ENCODE measurements around the gene ATXN7.

ATXN7 gene

DNA sequence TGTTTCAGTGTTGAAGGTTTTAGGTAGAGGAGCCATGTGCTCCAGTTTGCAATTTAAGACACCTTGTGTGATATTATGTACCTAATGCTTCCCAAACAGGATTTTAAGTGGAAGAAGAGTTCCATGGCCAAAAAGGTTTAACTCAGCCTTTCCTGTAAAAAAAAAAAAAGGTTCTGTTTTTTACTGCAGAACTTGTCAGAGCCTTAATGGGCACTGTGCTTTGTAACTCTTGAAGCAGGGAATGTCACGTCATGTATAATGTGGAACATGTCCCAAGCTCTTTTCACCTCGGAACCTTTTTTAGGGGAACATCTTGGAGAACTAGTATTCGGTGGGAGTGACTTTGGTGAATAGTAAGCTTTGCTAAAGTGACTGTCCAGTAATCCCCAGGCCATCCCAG is 128.0 kb downstream of the ATXN7 start:
- Mint-ChIP-seq H3K9me3 (no peaks in the 10 kb centered on the region), H3K4me1 (ENCODE audit: low read depth) (peaks cover 23% of the 10 kb centered on the region), H3K4me3 (no peak overlapping the region), H3K27ac (no peak overlapping the region), H3K27me3 (ENCODE audit: low read depth) (no peaks in the 10 kb centered on the region), H3K36me3 (ENCODE audit: low read depth) (peaks cover 72% of the 10 kb centered on the region)
- DNase-seq (ENCODE audit: low spot score) = no peak

DNA sequence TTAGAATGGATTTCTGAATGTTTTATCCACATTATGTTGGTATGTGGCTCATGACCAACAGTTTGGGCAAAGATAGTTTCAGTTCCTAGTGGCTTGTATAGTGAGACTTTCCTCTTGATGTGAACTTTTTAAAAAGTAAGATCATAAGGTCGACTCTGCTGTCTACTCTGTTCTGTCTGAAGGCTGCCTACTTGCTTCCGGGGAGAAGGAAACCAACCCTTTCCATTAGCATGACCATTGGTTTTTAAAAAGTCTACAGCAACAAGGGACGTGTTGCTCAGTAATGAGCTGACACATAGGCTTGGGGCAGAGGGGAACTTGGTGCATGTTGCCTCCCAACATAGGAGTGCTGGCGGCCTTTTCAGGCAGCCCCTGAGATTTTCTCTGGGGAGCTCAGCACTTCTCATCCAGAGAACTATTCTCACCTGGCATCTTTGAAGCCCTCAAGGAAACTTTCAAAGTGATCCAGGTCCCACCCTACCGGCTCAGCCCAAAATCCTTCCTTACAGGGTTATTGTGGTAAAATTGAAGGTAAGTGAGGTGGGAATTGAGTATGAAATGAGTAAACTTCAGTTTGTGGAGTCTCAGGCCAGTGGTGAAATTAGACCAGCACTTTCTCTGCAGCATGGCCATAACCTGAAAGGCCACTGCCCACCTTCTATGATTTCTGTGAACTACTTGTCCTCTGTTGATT is 129.0 kb downstream of the ATXN7 start:
- Mint-ChIP-seq H3K27me3 (ENCODE audit: low read depth) (no peaks in the 10 kb centered on the region), H3K4me3 (no peak overlapping the region), H3K27ac (no peak overlapping the region), H3K9me3 (no peaks in the 10 kb centered on the region), H3K36me3 (ENCODE audit: low read depth) (peaks cover 71% of the 10 kb centered on the region), H3K4me1 (ENCODE audit: low read depth) (peaks cover 23% of the 10 kb centered on the region)
- no peak for DNase-seq (ENCODE audit: low spot score)

DNA sequence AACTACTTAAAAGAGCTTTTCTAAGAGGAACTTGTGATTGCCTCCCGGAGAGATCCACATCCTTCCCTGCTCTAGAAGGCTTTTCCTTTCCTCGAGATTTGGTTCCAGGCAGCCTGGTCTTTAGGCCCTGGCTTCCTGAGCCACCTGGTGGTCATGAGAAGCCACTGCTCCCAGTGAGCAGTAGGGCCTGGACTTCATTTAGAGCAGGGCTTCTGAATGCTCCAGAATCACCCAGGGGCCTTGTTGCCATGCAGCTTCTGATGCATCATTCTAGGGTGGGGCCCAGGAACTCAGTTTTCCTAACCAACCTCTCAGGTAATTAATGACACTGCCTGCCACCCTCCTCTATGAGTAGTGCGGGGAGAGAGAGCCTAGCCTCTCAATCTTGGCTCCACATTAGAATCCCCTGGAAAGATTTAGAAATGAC is 130.0 kb downstream of the ATXN7 start:
- no peaks in the 10 kb centered on the region for H3K27me3 Mint-ChIP-seq (ENCODE audit: low read depth)
- H3K36me3 Mint-ChIP-seq (ENCODE audit: low read depth) = peaks cover 70% of the 10 kb centered on the region
- peaks cover 21% of the 10 kb centered on the region for H3K4me1 Mint-ChIP-seq (ENCODE audit: low read depth)

DNA sequence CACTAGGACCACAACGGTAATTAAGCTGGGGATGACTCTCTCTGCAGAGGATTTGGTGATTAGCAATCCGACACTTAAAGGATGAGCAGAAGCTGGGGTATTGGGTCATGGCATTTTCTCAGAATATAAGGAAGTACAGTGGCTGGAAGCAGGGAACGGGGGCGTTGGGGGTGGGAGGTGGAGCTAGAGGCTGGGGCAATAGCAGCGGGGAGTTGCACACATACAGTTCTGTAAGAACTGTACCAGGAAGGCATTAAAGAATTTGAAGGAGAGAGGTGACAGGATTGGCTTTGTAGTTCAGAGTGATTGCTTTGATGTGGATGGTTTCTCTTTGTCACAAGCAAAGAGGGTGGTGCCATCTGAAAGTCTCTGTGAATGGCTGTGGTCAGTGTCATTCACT is 131.4 kb downstream of the ATXN7 start:
- peak overlapping the region; percentile 52 for H3K27ac Mint-ChIP-seq
- H3K4me1 Mint-ChIP-seq (ENCODE audit: low read depth) = peaks cover 20% of the 10 kb centered on the region
- no peak overlapping the region for H3K4me3 Mint-ChIP-seq
- no peaks in the 10 kb centered on the region for H3K27me3 Mint-ChIP-seq (ENCODE audit: low read depth)
- DNase-seq (ENCODE audit: low spot score) = no peak
- H3K36me3 Mint-ChIP-seq (ENCODE audit: low read depth) = peaks cover 77% of the 10 kb centered on the region
- H3K9me3 Mint-ChIP-seq = no peaks in the 10 kb centered on the region

More for the DNA sequence above, 130.0 kb downstream of the ATXN7 start:
- no peaks in the 10 kb centered on the region for H3K9me3 Mint-ChIP-seq
- peak; percentile 18 for DNase-seq (ENCODE audit: low spot score)
- H3K4me3 Mint-ChIP-seq = no peak overlapping the region
- H3K27ac Mint-ChIP-seq = peak overlapping the region; percentile 45

DNA sequence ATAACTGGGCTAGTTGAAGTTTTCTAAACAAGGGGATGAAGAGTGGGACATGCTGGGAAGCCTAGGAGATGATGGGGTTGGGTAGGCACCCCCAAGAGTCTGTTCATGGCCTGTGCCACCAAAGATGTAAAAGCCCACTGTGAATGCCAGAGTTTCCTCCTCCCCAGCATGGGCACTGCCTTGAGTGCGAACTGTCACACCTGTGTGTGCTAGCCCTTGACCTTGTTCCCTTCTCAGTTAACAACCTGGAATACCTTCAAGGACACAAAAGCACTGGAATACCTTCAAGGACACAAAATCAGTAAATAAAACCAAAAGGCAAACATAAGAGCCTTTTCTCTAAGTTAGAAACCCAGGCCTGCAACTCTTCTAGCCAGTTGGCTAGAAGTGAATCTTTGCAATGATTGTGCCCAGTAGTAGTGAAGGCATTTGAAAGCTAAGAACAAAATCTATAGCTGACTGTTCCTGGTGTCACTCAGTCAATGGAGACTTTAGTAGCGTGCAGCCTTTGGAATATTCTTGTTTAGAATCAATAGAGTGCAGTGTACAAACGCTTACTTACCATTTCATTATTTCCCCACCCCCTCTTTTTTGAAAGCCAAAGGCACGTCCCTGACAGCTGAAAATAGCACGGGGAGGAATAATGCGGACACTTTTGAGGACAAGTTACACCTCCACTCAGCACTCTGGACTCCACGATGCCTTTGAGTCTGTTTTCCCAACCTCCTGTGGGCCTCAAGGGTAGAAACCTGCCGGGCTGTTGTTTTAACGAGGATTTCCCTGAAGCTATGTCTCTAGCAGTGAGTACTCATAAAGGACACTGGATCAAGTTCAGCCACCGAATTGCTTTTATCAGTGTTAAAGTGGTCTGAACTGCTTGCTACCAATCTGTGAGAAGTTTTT is 135.4 kb downstream of the ATXN7 start:
- no peak overlapping the region for H3K27ac Mint-ChIP-seq
- no peaks in the 10 kb centered on the region for H3K9me3 Mint-ChIP-seq
- peaks cover 8% of the 10 kb centered on the region for H3K4me1 Mint-ChIP-seq (ENCODE audit: low read depth)
- no peak for DNase-seq (ENCODE audit: low spot score)
- H3K27me3 Mint-ChIP-seq (ENCODE audit: low read depth) = no peaks in the 10 kb centered on the region
- no peak overlapping the region for H3K4me3 Mint-ChIP-seq
- H3K36me3 Mint-ChIP-seq (ENCODE audit: low read depth) = peaks cover 66% of the 10 kb centered on the region

DNA sequence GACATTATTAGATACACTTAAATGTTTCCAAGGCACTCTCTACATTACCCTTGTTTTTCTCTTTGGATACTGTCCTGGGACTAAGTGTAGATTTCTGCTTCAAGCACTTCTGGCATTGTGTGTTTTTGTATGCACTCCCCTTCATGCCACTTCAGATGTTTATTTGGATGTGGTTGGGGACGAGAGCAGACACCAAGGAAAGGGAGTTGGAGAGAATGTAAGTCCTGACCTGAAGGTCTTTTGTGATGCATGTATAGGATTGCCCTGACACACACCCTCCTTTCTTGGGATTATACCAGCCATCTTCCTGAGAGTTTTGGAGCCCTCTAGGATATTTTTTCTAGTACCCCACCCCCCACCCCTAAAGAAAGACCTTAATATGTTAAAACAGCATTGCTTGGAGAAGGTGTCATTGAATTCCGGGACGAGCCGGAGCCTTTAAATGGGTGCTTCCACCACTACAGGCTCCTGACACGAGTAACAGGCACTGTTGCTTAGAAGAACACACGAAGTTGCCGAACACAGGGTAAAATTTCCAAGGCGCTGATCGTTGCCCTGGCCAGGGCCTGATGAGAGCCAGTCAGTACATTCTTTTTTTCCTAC is 136.9 kb downstream of the ATXN7 start:
- Mint-ChIP-seq H3K27ac (no peak overlapping the region), H3K4me1 (ENCODE audit: low read depth) (peaks cover 2% of the 10 kb centered on the region), H3K4me3 (no peak overlapping the region), H3K27me3 (ENCODE audit: low read depth) (no peaks in the 10 kb centered on the region), H3K36me3 (ENCODE audit: low read depth) (peaks cover 56% of the 10 kb centered on the region), H3K9me3 (no peaks in the 10 kb centered on the region)
- no peak for DNase-seq (ENCODE audit: low spot score)

DNA sequence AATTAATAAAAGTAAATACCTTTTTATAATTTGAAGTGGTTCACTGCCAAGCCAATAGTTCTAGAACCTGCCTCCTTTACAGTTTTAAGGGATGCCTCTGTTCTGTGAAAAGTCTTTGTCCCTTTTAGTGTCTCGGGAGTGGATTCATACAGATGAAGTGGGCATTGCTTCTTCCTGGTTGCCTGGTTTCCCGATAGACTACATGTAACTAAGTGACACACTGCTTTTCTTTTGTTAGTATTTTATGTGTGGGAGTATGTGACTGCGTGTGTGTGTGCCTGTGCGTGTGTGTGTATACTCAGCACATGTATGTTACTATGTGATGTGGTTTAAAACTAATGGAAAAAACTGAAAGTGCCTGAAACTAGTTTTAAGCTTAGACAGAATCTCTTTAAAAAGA is 138.6 kb downstream of the ATXN7 start:
- H3K27ac Mint-ChIP-seq = no peak overlapping the region
- peaks cover 42% of the 10 kb centered on the region for H3K36me3 Mint-ChIP-seq (ENCODE audit: low read depth)
- no peaks in the 10 kb centered on the region for H3K27me3 Mint-ChIP-seq (ENCODE audit: low read depth)
- no peaks in the 10 kb centered on the region for H3K9me3 Mint-ChIP-seq
- peaks cover 2% of the 10 kb centered on the region for H3K4me1 Mint-ChIP-seq (ENCODE audit: low read depth)
- no peak for DNase-seq (ENCODE audit: low spot score)
- no peak overlapping the region for H3K4me3 Mint-ChIP-seq

DNA sequence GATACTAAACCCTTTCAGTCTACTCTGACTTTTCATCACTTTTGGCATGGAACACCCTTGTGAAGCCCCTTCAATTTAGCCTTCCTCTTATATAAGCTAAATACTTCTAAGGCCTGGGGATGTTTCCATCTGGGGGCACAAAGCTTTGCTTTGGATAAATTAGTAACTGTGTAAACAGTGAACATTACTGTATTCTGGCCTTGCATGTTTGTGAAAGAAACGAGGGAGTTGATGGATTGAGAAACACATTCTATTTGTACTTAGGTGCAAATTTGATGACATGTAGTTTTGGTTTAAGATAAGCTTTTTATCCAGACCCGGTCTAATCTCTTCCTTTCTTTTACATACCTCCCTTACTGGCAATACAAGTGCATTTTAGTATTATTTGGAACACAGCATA is 139.9 kb downstream of the ATXN7 start:
- H3K27ac Mint-ChIP-seq = no peak overlapping the region

DNA sequence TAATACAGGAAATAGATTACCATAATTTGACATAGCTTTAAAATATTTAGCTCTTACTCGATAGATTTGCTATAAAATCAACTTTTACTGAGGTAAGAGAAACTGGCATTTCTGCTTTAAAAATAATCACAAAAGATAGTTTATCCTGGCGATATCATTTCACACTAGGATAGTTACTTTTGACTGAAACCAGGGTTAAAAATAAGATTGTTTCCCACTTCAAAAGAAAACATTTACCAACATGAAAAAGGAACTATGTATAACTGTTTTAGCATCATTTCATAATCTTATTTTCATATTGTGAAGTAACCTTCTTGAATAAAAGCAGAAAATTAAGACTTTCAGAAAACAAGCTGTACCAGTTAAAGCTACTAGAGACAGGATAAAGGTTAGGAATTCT is 144.3 kb downstream of the ATXN7 start:
- Mint-ChIP-seq H3K36me3 (ENCODE audit: low read depth) (peaks cover 46% of the 10 kb centered on the region), H3K27ac (no peak overlapping the region), H3K4me1 (ENCODE audit: low read depth) (peaks cover 17% of the 10 kb centered on the region), H3K9me3 (no peaks in the 10 kb centered on the region), H3K4me3 (no peak overlapping the region), H3K27me3 (ENCODE audit: low read depth) (no peaks in the 10 kb centered on the region)
- DNase-seq (ENCODE audit: low spot score) = no peak

More for the DNA sequence above, 139.9 kb downstream of the ATXN7 start:
- H3K9me3 Mint-ChIP-seq = no peaks in the 10 kb centered on the region
- H3K36me3 Mint-ChIP-seq (ENCODE audit: low read depth) = peaks cover 39% of the 10 kb centered on the region
- no peak overlapping the region for H3K4me3 Mint-ChIP-seq
- no peaks in the 10 kb centered on the region for H3K27me3 Mint-ChIP-seq (ENCODE audit: low read depth)
- DNase-seq (ENCODE audit: low spot score) = no peak
- H3K4me1 Mint-ChIP-seq (ENCODE audit: low read depth) = peaks cover 5% of the 10 kb centered on the region

DNA sequence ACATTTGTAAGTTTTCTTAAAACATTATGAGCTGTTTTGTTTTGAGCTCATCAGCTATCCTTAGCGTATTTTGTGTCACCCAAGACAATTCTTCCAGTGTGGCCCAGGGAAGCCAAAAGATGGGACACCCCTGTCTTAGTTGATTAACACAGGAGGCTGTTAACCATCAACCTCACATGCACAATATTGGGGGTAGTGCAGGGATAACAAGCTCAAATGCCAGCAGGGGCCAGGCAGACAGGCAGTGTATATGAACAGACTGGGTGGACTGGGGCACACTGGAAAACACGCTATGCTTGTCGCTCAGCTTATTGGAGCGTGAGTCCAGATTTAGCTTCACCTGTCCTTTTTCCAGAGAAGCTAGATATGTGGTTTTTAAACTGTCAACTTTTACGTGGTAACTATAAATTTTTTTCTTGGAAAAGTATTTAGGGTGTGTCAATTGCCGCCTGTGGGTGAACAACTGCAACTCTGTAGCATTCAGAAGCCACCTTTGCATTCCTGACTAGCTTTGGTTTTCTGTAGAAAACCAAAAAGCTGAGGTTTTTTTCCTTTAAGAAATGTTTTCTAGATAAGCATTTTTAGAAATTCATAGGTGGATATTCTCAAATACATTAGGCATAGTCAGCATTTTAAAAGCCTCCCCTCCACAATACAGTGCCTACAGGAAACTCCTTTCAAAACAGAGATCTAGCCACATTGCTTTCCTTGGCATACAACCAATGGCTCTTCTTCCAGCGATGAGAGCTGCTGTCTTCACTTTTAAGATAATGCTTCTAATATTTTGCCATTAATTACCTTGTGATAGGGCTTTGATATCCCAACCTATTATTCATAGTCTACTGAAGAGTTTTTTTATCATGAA is 145.1 kb downstream of the ATXN7 start:
- Mint-ChIP-seq H3K36me3 (ENCODE audit: low read depth) (peaks cover 53% of the 10 kb centered on the region), H3K4me3 (no peak overlapping the region), H3K27ac (peak overlapping the region; percentile 2), H3K9me3 (no peaks in the 10 kb centered on the region), H3K4me1 (ENCODE audit: low read depth) (peaks cover 17% of the 10 kb centered on the region), H3K27me3 (ENCODE audit: low read depth) (no peaks in the 10 kb centered on the region)
- no peak for DNase-seq (ENCODE audit: low spot score)

DNA sequence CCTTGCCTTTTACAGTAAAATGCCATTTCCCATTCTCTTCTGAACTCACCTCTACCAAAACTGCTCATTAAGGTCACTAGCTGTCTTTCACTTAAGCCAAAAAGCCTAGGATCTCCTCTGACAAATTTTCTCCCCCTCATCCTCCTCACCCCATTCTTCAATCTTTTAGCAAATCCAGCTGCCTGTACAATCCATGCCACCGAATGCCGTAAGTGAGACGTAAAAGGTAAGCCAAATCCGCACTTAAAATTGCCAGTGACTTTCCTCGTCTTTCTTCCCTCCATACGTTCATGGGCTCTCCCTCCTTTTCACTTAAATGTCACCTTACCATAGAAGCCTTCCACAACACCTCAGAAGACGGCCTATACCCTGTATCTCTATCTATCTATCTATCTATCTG is 145.9 kb downstream of the ATXN7 start:
- no peak for DNase-seq (ENCODE audit: low spot score)
- H3K27me3 Mint-ChIP-seq (ENCODE audit: low read depth) = no peaks in the 10 kb centered on the region
- no peak overlapping the region for H3K4me3 Mint-ChIP-seq
- peak overlapping the region; percentile 64 for H3K27ac Mint-ChIP-seq
- peaks cover 17% of the 10 kb centered on the region for H3K4me1 Mint-ChIP-seq (ENCODE audit: low read depth)
- peaks cover 58% of the 10 kb centered on the region for H3K36me3 Mint-ChIP-seq (ENCODE audit: low read depth)
- no peaks in the 10 kb centered on the region for H3K9me3 Mint-ChIP-seq

DNA sequence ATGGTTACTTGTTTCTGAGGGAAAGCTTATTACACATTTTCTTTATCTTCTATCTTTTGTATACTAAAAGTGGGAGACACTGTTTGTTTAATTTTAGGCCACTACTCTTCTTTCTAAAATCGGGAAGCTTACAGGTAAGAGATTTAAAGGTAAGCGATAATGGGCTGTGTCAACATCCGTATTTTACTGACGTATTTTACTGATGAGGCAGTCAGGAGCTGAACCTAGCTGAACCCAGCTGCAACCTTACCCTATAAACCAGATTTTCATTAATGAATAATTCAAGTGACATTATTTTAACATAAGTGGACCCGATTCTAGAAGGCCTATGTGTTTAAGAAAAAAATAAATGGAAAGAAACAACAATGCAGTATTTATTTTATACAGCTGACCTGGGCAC is 146.5 kb downstream of the ATXN7 start:
- Mint-ChIP-seq H3K27ac (no peak overlapping the region), H3K36me3 (ENCODE audit: low read depth) (peaks cover 64% of the 10 kb centered on the region), H3K9me3 (no peaks in the 10 kb centered on the region), H3K27me3 (ENCODE audit: low read depth) (no peaks in the 10 kb centered on the region), H3K4me3 (no peak overlapping the region), H3K4me1 (ENCODE audit: low read depth) (peaks cover 17% of the 10 kb centered on the region)
- no peak for DNase-seq (ENCODE audit: low spot score)

DNA sequence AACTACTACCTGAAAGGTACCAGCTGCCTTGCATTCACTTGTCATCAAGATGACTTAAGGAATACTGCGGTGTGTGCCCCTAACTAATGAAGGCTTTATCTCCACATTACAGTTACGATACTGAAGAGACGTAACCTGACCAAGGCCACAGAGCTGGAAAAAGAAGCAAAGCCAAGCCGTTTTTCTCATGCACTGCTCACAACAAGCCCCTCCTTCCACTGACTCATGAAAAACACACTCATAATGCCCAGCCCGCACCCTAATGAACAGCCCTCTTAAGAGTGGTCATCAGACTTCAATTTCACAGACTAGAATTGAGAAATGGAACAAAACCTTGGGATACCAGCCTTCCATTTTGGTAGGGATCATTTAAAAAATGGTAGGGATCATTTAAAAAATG is 148.0 kb downstream of the ATXN7 start:
- peaks cover 67% of the 10 kb centered on the region for H3K36me3 Mint-ChIP-seq (ENCODE audit: low read depth)
- DNase-seq (ENCODE audit: low spot score) = no peak
- no peaks in the 10 kb centered on the region for H3K27me3 Mint-ChIP-seq (ENCODE audit: low read depth)
- H3K4me1 Mint-ChIP-seq (ENCODE audit: low read depth) = peaks cover 17% of the 10 kb centered on the region
- no peak overlapping the region for H3K4me3 Mint-ChIP-seq
- H3K27ac Mint-ChIP-seq = no peak overlapping the region
- H3K9me3 Mint-ChIP-seq = no peaks in the 10 kb centered on the region
